IMR-90 (cell line): ENCODE measurements around the gene KDM1B. TPM values are rescaled to one million over a fixed set of nuclear protein-coding genes. Genes with fewer than 3 reads are reported as not detected.

Source experiments
- ATAC-seq: fragments of 200-7000 bp; cut with Tn5 transposase; 2 replicates; pipeline ENCODE4 v1.9.1; 2020; ENCODE audit warnings: low read depth, mild to moderate bottlenecking, moderate library complexity
- BruUV-seq: library from RNA; stranded (reverse); fragments of 400-500 nt; replicated peaks from 2 replicates; lab custom pipeline; 2021; lab: Mats Ljungman, UMichigan
- CTCF ChIA-PET: fragments of 300-600 bp; formaldehyde crosslinking; extraction: SDS; loops from one replicate; lab custom pipeline; 2021; ENCODE audit warnings: antibody characterized with exemption; lab: Yijun Ruan, JAX
- POLR2A ChIA-PET: fragments of 300-600 bp; sonication (Branson Sonifier 250); formaldehyde crosslinking; loops from one replicate; lab custom pipeline; 2022; ENCODE audit warnings: antibody characterized with exemption; ENCODE audit not compliant: unreplicated experiment; lab: Charles Lee
- DNase-seq: peaks from one replicate; pipeline ENCODE4 v3.0.0; 2013
- H2AFZ ChIP-seq: replicated peaks from 2 replicates; pipeline ENCODE3; 2013; ENCODE audit warnings: low read length, mild to moderate bottlenecking; ENCODE audit not compliant: poor library complexity
- H2AK5ac ChIP-seq: 2 replicates; pipeline ENCODE4 v1.6.1; 2013; ENCODE audit warnings: low read depth, low read length, inconsistent platforms
- H2AK9ac ChIP-seq: replicated peaks from 2 replicates; pipeline ENCODE3; 2013; ENCODE audit warnings: mild to moderate bottlenecking, low read depth, low read length, moderate library complexity; ENCODE audit not compliant: poor library complexity
- H2BK120ac ChIP-seq: 2 replicates; pipeline ENCODE4 v1.6.1; 2013; ENCODE audit warnings: low read depth, low read length, inconsistent platforms
- H2BK15ac ChIP-seq: 3 replicates; pipeline ENCODE4 v1.6.1; 2013; ENCODE audit warnings: low read depth, low read length, inconsistent platforms
- H2BK20ac ChIP-seq: 2 replicates; pipeline ENCODE4 v1.6.1; 2013; ENCODE audit warnings: low read depth, mild to moderate bottlenecking, inconsistent platforms, low read length, moderate library complexity
- H2BK5ac ChIP-seq: 2 replicates; pipeline ENCODE4 v1.6.1; 2013; ENCODE audit warnings: mild to moderate bottlenecking, low read depth, low read length, inconsistent platforms; ENCODE audit not compliant: poor library complexity, severe bottlenecking
- H3K14ac ChIP-seq: replicated peaks from 2 replicates; pipeline ENCODE4 v1.6.1; 2013; ENCODE audit warnings: low read depth, low read length, inconsistent platforms
- H3K18ac ChIP-seq: 2 replicates; pipeline ENCODE4 v1.6.1; 2013; ENCODE audit warnings: low read depth, low read length, control low read depth
- H3K23ac ChIP-seq: 2 replicates; pipeline ENCODE4 v1.6.1; 2013; ENCODE audit warnings: low read depth, low read length, inconsistent platforms
- H3K27ac ChIP-seq: 2 replicates; pipeline ENCODE4 v1.5.1; 2013; ENCODE audit warnings: mild to moderate bottlenecking, control low read depth, low read length; ENCODE audit not compliant: insufficient read depth
- H3K27me3 ChIP-seq: 2 replicates; pipeline ENCODE4 v1.6.1; 2013; ENCODE audit warnings: low read length; ENCODE audit not compliant: control insufficient read depth, insufficient read depth
- H3K36me3 ChIP-seq: 2 replicates; pipeline ENCODE4 v1.6.1; 2013; ENCODE audit warnings: low read length, mixed read lengths; ENCODE audit not compliant: control insufficient read depth, insufficient read depth
- H3K4ac ChIP-seq: 2 replicates; pipeline ENCODE4 v1.6.1; 2013; ENCODE audit warnings: low read depth, low read length, inconsistent platforms
- H3K4me1 ChIP-seq: 2 replicates; pipeline ENCODE4 v1.6.1; 2013; ENCODE audit warnings: low read length, mixed read lengths; ENCODE audit not compliant: control insufficient read depth, insufficient read depth
- H3K4me2 ChIP-seq: 2 replicates; pipeline ENCODE4 v1.6.1; 2013; ENCODE audit warnings: low read depth, mild to moderate bottlenecking, control low read depth, low read length, moderate library complexity
- H3K4me3 ChIP-seq: 2 replicates; pipeline ENCODE4 v1.5.1; 2013; ENCODE audit warnings: low read depth, mild to moderate bottlenecking, control low read depth, low read length, moderate library complexity; ENCODE audit not compliant: insufficient read depth
- H3K56ac ChIP-seq: 2 replicates; pipeline ENCODE4 v1.6.1; 2013; ENCODE audit warnings: low read length, inconsistent platforms; ENCODE audit not compliant: insufficient read depth; ENCODE audit errors: extremely low read depth
- H3K79me1 ChIP-seq, 2 experiments: 2 replicates each; pipeline ENCODE4 v1.6.1; 2013; ENCODE audit warnings: low read length in 2 of 2, inconsistent platforms in 1 of 2, low read depth in 1 of 2
- H3K9ac ChIP-seq: 2 replicates; pipeline ENCODE4 v1.6.1; 2013; ENCODE audit warnings: low read depth, low read length, control low read depth
- H3K9me1 ChIP-seq: 2 replicates; pipeline ENCODE4 v1.6.1; 2013; ENCODE audit warnings: low read length, inconsistent platforms; ENCODE audit not compliant: insufficient read depth
- H3K9me3 ChIP-seq: 2 replicates; pipeline ENCODE4 v1.6.1; 2013; ENCODE audit warnings: low read length; ENCODE audit not compliant: control insufficient read depth, insufficient read depth
- H4K20me1 ChIP-seq: 2 replicates; pipeline ENCODE4 v1.6.1; 2013; ENCODE audit warnings: low read length, inconsistent platforms; ENCODE audit not compliant: insufficient read depth
- H4K5ac ChIP-seq: 2 replicates; pipeline ENCODE4 v1.6.1; 2013; ENCODE audit warnings: mild to moderate bottlenecking, low read depth, low read length, control low read depth
- H4K8ac ChIP-seq, 2 experiments: 2 replicates each; pipeline ENCODE4 v1.6.1; 2013; ENCODE audit warnings: low read depth in 2 of 2, low read length in 2 of 2, control low read depth in 1 of 2, inconsistent platforms in 1 of 2
- H4K91ac ChIP-seq: 2 replicates; pipeline ENCODE4 v1.6.1; 2013; ENCODE audit warnings: low read depth, low read length, inconsistent platforms; ENCODE audit not compliant: insufficient read depth
- BHLHE40 ChIP-seq: fragments of 150-350 bp; IDR thresholded peaks from 2 replicates; pipeline ENCODE4 v1.6.1; 2016; ENCODE audit warnings: mild to moderate bottlenecking, low read depth, low read length
- CEBPB ChIP-seq: IDR thresholded peaks from 2 replicates; pipeline ENCODE4 v1.6.1; 2012; ENCODE audit warnings: low read depth, low read length, improper control_type of control experiment
- CHD1 ChIP-seq: IDR thresholded peaks from 2 replicates; pipeline ENCODE4 v1.6.1; 2012; ENCODE audit warnings: low read depth, low read length, improper control_type of control experiment
- ELK1 ChIP-seq: fragments of 150-350 bp; IDR thresholded peaks from 2 replicates; pipeline ENCODE4 v1.6.1; 2016; ENCODE audit warnings: low read depth, mild to moderate bottlenecking, low read length, moderate library complexity, borderline replicate concordance
- FOS ChIP-seq: fragments of 150-350 bp; IDR thresholded peaks from 2 replicates; pipeline ENCODE4 v1.6.1; 2016; ENCODE audit warnings: low read depth, low read length
- MAFK ChIP-seq: IDR thresholded peaks from 2 replicates; pipeline ENCODE4 v1.6.1; 2012; ENCODE audit warnings: low read depth, low read length, improper control_type of control experiment
- MAZ ChIP-seq: IDR thresholded peaks from 2 replicates; pipeline ENCODE4 v1.6.1; 2012; ENCODE audit warnings: low read depth, mild to moderate bottlenecking, low read length, improper control_type of control experiment, moderate library complexity, borderline replicate concordance
- MXI1 ChIP-seq: IDR thresholded peaks from 2 replicates; pipeline ENCODE4 v1.6.1; 2012; ENCODE audit warnings: low read depth, mild to moderate bottlenecking, low read length, moderate library complexity, borderline replicate concordance
- NFE2L2 ChIP-seq: fragments of 150-350 bp; IDR thresholded peaks from 2 replicates; pipeline ENCODE4 v1.6.1; 2016; ENCODE audit warnings: low read depth, mild to moderate bottlenecking, low read length
- POLR2A ChIP-seq: IDR thresholded peaks from 2 replicates; pipeline ENCODE4 v1.6.1; 2012; ENCODE audit warnings: mild to moderate bottlenecking, low read depth, low read length
- RAD21 ChIP-seq: IDR thresholded peaks from 2 replicates; pipeline ENCODE4 v1.6.1; 2012; ENCODE audit warnings: low read length, improper control_type of control experiment
- RCOR1 ChIP-seq: IDR thresholded peaks from 2 replicates; pipeline ENCODE4 v1.6.1; 2012; ENCODE audit warnings: mild to moderate bottlenecking, low read length, improper control_type of control experiment; ENCODE audit not compliant: insufficient replicate concordance
- RFX5 ChIP-seq: IDR thresholded peaks from 2 replicates; pipeline ENCODE4 v1.8.0; 2012; ENCODE audit warnings: low read depth, mild to moderate bottlenecking, low read length, moderate library complexity
- SMC3 ChIP-seq: fragments of 150-350 bp; IDR thresholded peaks from 2 replicates; pipeline ENCODE4 v1.6.1; 2016; ENCODE audit warnings: low read depth, mild to moderate bottlenecking, antibody characterized with exemption, low read length, moderate library complexity
- USF2 ChIP-seq: fragments of 150-350 bp; IDR thresholded peaks from 2 replicates; pipeline ENCODE4 v1.6.1; 2017; ENCODE audit warnings: mild to moderate bottlenecking, antibody characterized with exemption, low read length, low read depth
- WGBS, 2 experiments: methylation state at CpG; one replicate each; pipeline versions ENCODE4 v1.1.5 to v1.1.7; 2013; ENCODE audit warnings: missing lambda C conversion rate in 2 of 2; ENCODE audit not compliant: insufficient read length in 1 of 2; ENCODE audit errors: extremely low coverage in 2 of 2; 5-methylcytosine and 5-hydroxymethylcytosine counted together
- dilution Hi-C: fragments of 300-500 bp; cut with HindIII; formaldehyde crosslinking; loops from one replicate; pipeline ENCODE4 v1.14.3; 2018; ENCODE audit warnings: low sequenced_read_pairs; ENCODE audit not compliant: unreplicated experiment
- in situ Hi-C: fragments of 300-500 bp; cut with MboI; formaldehyde crosslinking; loops from 3 replicates; pipeline ENCODE4 v1.14.3; 2019; ENCODE audit warnings: low sequenced_read_pairs, inconsistent platforms, mixed read lengths
- intact Hi-C: fragments of 100-400 bp; cut with micrococcal nuclease; formaldehyde crosslinking; loops from 2 replicates; pipeline ENCODE4 v1.10.0; 2022
- polyA plus RNA-seq, 3 experiments: library from polyadenylated mRNA; depleted of rRNA; stranded (reverse); fragments of >200 nt; gene quantifications; 2 replicates each; pipeline ENCODE4 v1.2.3, GENCODE V29; 2012; ENCODE audit warnings: low replicate concordance in 1 of 3
- total RNA-seq: library from RNA; depleted of rRNA; stranded (reverse); fragments of >200 nt; gene quantifications from 2 replicates; pipeline ENCODE4 v1.2.3, GENCODE V29; 2012

The KDM1B gene
- total and polyA plus RNA-seq, 2 of the 4 experiments (the other 2 are of a cell fraction), result 13.2 to 16.7 TPM

- Histone ChIP-seq H3K9ac (no peak overlapping the region), H2AFZ (no peak overlapping the region), H2BK20ac (no peak overlapping the region), H3K4ac (no peak overlapping the region), H3K23ac (no peak overlapping the region), H3K4me1 (peaks cover 6% of the 10 kb centered on the region), H3K56ac (no peak overlapping the region), H2BK5ac (no peak overlapping the region), H2BK15ac (no peak overlapping the region), H3K4me3 (no peak overlapping the region), H2AK5ac (no peak overlapping the region), H3K18ac (no peak overlapping the region), H3K27me3 (no peaks in the 10 kb centered on the region), H3K4me2 (no peak overlapping the region), H3K27ac (no peak overlapping the region), H4K20me1 (no peaks in the 10 kb centered on the region), H3K9me3 (no peaks in the 10 kb centered on the region), H3K9me1 (peaks cover 4% of the 10 kb centered on the region; the same call in 1 of the 2 replicates), H3K14ac (no peak overlapping the region), H4K5ac (no peak overlapping the region), H4K91ac (no peak overlapping the region), H3K36me3 (peaks cover 1% of the 10 kb centered on the region; the same call in 1 of the 2 replicates), H4K8ac (peak overlapping the region in 1 of 2 experiments; percentile 38; a peak in 1 of 4 replicates), H3K79me1 (peaks cover 5 to 12% of the 10 kb centered on the region in 2 experiments; a peak in 2 of 4 replicates), H2BK120ac (no peak overlapping the region), H2AK9ac (peak overlapping the region; percentile 51)
- POLR2A ChIA-PET, result no interaction called here
- no TSS peak for BruUV-seq
- no peak for TF ChIP-seq ELK1
- TF ChIP-seq MAFK, result no peak
- TF ChIP-seq FOS, result no peak
- TF ChIP-seq USF2, result no peak
- no peak for TF ChIP-seq RFX5
- no peak for TF ChIP-seq POLR2A
- no peak for TF ChIP-seq RAD21
- no peak for TF ChIP-seq CEBPB
- TF ChIP-seq BHLHE40, result no peak
- no peak for TF ChIP-seq MAZ
- no peak for TF ChIP-seq NFE2L2
- no peak for TF ChIP-seq SMC3
- TF ChIP-seq RCOR1, result no peak
- TF ChIP-seq MXI1, result no peak
- no peak for TF ChIP-seq CHD1
- in situ Hi-C loops, result no loop called here
- dilution Hi-C loops, result no loop called here
- ATAC-seq, result no peak
- intact Hi-C loops, result no loop called here
- CTCF ChIA-PET, result interaction anchor here (0.6 to 0.9 kb wide), 2 partner anchors 13 to 222 kb away, joined by 3 to 5 read pairs; no protein-coding TSS in a partner anchor
- 81% methylated on average over 3 of the region's 5 CpGs; no CpG with 5 or more reads in 1 of the 2 experiments for WGBS, 2 experiments
- DNase-seq, result no peak
Observed at GRCh38 chr6:18126121-18126520, 29.1 kb upstream of the KDM1B start.
